ENCODE measurements around the gene TOGARAM1.

Gene TOGARAM1

DNA sequence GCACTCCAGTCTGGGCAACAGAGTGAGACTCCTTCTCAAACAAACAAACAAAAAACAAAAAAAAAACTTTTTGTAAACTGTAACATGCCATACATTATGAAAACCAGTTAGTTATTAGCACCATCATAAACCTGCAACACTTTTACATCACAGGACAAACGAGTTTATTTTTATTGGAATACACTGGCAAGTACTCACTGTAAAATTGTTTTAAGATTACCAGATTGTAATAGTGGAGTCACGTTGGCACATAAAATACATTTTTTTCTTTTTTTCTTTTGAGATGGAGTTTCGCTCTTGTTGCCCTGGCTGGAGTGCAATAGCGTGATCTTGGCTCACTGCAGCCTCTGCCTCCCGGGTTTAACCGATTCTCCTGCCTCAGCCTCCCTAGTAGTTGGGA lies 156.6 kb downstream of the TOGARAM1 start:
- Mint-ChIP-seq H3K27ac (no peak overlapping the region), H3K4me3 (no peak overlapping the region), H3K9me3 (no peaks in the 10 kb centered on the region), H3K36me3 (ENCODE audit: low read depth) (peaks cover 66% of the 10 kb centered on the region), H3K27me3 (no peaks in the 10 kb centered on the region), H3K4me1 (ENCODE audit: low read depth) (peaks cover 17% of the 10 kb centered on the region)

DNA sequence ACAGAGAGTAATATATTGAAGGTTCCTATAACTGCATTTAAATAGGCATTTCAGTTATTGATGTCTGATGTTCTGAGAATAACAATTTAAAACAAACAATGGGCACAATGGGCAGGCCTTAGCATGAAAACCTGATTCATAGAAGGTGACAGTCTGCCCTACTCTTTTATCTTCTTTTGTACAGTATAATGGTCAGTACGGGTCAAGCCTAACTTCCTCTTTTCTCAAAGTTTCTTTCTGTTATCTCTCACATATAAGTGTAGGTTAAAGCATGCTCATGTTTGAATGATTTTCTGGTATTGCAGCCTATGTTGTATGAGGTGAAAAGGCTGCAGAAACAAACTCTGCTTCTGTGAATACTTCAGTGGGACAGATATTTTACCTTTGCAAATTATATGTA lies 158.1 kb downstream of the TOGARAM1 start:
- Mint-ChIP-seq H3K4me3 (no peak overlapping the region), H3K27me3 (no peaks in the 10 kb centered on the region), H3K27ac (no peak overlapping the region), H3K36me3 (ENCODE audit: low read depth) (peaks cover 64% of the 10 kb centered on the region), H3K9me3 (no peaks in the 10 kb centered on the region), H3K4me1 (ENCODE audit: low read depth) (peaks cover 7% of the 10 kb centered on the region)

- Mint-ChIP-seq H3K9me3 (no peaks in the 10 kb centered on the region), H3K4me3 (no peak overlapping the region), H3K27ac (no peak overlapping the region), H3K27me3 (no peaks in the 10 kb centered on the region), H3K4me1 (ENCODE audit: low read depth) (peaks cover 4% of the 10 kb centered on the region), H3K36me3 (ENCODE audit: low read depth) (peaks cover 67% of the 10 kb centered on the region)
Observed at GRCh38 chr14:45123271-45123670, 161.3 kb downstream of the TOGARAM1 start.
